DMS114 treated with DMSO at 0.1 percent for 48 hours (cell line): ENCODE results near the gene NAA15.
"Not testable (repeated sequence)": the region's sequence is repeated elsewhere in the genome, so short reads cannot be mapped to it uniquely, and the experiment has no call there.

ENCODE experiments used
- DNase-seq: peaks from one replicate; lab custom pipeline; 2025; ENCODE audit not compliant: unreplicated experiment; lab: John Stamatoyannopoulos, UW

The NAA15 gene

GRCh38 chr4:139337612-139338011, 36.3 kb downstream of the NAA15 start:
- no peak for DNase-seq

DNA sequence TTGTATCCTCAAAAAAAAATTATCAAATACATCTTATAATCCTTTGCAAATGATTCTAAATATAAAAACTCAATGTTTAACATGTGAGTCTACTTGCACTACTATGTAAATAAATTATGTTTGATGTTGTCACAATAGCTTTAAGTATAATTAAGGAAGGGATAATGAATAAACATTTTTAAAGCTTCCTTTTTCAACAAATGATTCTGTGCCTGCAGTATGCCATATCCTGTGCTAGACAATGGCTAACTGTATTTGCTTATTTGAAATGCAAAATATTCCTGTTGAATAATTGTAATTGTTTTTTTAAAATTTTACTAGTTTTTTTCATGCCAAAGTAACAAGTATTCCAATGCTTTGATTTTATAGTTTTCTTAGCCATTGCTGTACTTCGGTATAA, 60.0 kb downstream of the NAA15 start:
- no peak for DNase-seq

GRCh38 chr4:139367421-139368090, 66.3 kb downstream of the NAA15 start:
- no peak for DNase-seq

DNA sequence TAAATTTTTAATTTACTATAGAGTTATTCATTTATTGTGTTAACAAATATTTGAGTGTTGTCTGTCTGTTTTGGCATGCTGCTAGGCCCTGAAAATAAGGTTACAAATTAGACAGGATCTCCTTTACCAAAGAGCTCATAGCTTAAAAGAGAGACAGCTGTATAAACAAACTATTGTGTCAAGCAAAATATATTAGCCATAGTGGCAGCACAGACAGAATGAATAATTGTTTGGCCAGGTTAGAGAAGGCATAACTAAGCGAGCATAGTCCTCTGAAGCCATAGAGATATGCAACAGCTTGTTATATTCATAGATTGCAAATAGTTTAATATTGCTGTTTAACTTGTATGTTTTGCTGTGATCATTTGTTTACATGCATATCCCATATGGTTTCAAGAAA, 67.7 kb downstream of the NAA15 start:
- DNase-seq, result no peak

- DNase-seq, result no peak
These were observed 72.9 kb downstream of the NAA15 start for GRCh38 chr4:139374251-139374650.

DNA sequence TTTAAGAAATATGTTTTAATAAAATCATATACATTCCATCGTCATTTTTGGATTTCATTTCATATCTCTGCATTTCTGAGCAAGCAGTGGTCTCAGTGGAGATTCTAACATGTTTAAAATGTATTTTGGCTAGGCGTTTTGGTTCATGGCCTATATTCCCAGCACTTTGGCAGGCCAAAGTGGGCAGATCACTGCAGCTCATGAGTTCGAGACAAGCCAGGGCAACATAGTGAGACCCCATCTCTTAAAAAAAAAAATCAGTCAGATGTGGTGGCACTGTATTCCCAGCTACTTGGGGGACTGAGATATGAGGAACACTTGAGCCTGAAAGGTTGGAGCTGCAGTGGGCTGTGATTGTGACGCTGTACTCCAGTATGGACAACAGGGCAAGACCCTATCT, 85.1 kb downstream of the NAA15 start:
- no peak for DNase-seq

DNA sequence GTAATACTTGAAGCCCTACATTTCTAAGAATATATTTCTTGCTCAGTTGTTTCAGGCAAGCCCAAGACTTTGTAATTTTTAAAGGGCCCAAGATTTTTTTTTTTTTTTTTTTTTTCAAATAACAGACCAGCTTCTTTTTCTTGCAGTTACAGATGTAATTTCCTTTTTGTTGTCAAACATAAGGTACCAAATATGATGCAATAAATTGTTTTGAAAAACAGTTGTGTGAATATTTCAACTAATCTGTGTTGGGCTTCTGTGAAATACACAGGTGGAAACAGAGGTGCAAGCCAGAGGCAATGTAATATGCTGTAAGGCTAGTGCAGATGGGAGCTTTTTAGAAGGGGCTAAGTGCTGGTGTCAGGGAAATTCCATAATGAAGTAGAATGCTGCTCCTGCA, 87.8 kb downstream of the NAA15 start:
- no peak for DNase-seq

GRCh38 chr4:139389991-139390390, 88.7 kb downstream of the NAA15 start:
- DNase-seq, result no peak

DNA sequence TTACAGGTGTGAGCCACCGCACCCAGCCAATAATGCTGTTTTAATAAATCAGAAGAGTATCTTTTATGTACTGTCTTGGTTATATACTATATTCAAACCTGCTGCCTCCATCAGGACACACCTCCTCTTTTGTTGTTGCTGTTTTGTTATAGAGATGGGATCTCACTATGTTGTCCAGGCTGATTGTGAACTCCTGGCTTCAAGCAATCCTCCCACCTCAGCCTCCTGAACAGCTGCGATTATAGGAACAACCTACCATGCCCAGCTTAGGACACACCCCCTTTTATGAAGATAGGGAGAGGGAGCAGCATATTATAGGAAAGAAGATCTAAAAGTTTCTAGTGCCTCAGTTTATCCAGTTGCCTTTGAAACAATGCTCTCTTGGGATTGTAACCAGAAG, 90.4 kb downstream of the NAA15 start:
- DNase-seq, result no peak

GRCh38 chr4:139392797-139393196, 91.5 kb downstream of the NAA15 start:
- DNase-seq, result no peak

DNA sequence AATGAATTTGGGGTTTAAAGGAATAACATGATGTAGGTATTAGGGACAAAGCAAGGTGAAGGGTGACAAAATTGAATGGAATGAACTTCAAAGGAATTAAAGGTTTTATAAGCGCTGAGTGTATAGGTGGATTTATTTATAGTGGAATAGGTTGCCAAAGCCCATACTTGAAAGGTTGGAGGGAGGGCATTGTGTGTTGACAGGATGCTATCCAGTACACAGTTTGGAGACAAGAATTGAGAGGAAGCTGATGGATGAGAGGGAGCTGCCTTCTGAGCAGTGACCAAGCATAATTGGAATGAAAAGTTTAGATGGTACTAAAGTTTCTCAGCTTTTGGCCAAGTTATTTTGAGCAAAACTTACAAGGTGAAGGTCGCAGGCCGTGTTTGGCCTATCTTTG, 100.1 kb downstream of the NAA15 start:
- no peak for DNase-seq

DNA sequence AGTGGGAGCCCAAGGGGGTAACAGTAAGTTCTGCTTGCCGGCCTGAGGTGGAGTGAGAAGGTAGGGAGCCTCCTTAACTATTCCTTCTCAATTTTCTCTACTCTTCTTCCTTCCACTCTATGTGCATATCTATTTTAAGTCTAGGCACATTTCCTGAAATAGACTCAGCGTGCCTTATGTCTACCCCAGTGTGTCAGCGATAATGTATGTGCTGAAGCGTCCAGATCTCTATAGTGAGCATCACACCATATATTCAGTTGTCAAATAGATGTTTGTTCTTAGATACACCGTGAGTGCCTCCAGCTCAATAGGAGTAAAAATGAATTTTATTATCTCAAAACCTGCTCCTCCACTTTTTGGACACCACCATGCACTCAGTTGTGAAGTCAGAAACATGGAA, 101.1 kb downstream of the NAA15 start:
- DNase-seq, result no peak

GRCh38 chr4:139403462-139403861, 102.2 kb downstream of the NAA15 start:
- peak; percentile 5 for DNase-seq

DNA sequence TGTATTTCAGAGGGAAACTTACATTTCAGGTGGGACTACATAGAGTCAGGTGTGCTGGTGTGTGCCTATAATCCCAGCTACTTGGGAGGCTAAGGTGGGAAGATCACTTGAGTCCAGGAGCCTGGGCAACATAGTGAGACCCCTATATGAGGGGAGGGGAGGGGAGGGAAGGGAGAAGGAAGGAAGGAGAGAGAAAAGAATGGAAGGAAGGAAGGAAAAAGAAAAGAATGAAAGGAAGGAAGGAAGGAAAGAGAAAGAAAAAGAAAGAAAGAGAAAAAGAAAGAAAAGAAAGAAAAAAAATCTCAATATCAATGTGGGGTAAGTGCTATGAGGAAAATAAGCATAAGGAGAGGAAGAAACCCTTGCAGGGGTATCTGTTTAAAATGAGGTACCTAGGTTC, 109.0 kb downstream of the NAA15 start:
- no peak for DNase-seq

DNA sequence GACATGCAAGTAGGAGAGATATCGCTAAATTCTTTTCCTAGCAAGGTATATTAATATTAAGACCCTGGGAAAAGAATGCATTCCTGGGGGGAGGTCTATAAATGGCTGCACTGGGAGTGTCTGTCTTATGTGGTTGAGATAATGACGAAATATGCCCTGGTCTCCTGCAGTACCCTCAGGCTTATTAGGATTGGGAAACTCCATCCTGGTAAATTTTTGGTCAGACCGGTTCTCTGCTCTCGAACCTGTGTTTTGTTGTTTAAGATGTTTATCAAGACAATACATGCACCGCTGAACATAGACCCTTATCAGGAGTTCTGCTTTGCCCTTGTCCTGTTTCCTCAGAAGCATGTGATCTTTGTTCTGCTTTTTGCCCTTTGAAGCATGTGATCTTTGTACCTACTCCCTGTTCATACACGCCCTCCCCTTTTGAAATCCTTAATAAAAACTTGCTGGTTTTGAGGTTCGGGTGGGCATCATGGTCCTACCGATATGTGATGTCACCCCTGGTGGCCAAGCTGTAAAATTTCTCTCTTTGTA, 113.4 kb downstream of the NAA15 start:
- not testable (repeated sequence) for DNase-seq

GRCh38 chr4:139416073-139416673, 114.9 kb downstream of the NAA15 start:
- DNase-seq, result peak; percentile 20

DNA sequence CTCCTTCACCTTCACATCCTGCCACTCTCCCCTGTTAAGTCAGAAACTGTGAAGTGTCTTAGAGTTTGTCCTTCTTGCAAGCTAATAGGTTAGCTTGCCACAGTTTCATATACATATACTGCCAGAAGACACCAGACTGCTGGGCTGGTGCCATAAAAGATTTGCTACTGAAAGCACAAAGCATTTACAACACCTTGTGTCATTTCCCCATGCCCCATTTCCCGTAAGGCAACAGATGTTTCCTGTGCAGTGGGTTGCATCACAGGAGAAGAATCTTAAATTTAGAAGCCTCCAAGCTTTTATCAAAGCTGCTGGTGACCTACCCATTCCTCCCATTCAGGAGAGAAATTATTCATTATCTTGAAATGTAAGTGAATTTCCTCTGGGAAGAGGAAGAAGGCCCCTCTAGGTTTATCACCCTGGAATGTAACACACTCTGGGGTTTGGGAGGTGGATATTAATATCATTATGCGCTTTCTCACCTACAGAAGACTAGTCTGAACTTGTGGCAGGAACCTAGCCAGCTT, 118.1 kb downstream of the NAA15 start:
- DNase-seq, result no peak

- DNase-seq, result no peak
These were observed 119.3 kb downstream of the NAA15 start for GRCh38 chr4:139420652-139421051.

- DNase-seq, result no peak
These were observed 134.8 kb downstream of the NAA15 start for GRCh38 chr4:139436122-139436521.

DNA sequence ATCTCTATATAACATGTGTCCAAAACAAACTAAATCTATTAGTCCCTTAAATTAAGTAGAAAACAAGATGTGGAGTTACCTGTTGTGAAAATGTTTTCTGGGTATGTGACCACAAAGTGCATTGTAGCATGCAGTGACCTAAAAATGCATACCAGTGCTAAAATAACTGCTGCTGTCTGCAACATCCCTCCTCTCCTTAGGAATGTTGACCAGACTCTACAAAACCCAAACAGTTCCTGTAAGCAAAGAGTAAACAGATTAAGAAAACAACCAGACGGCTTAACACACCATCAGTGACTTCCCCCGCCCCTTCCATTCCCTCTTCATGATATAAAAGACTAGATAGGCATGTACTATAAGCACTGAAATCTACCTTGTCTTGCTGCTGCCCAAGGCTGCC, 136.8 kb downstream of the NAA15 start:
- no peak for DNase-seq

- DNase-seq, result no peak
These were observed 139.7 kb downstream of the NAA15 start for GRCh38 chr4:139441029-139441428.

DNA sequence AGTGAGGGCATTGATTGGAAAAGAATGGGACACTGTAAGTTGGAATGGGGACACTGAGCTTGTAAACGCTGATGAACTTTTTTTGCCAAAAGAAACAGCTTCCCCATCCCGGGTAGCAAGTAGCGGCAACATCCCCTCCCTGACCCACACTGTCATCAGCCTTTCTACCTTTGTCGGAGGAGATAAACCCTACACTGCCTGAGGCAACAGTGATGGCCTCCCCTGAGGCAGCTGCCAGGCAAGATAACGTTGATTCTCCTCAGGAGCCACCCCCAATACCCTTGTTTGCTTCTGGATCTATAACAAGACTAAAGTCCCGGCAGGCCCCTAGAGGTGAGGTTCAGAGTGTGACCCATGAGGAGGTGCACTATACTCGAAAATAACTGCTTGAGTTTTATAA, 142.4 kb downstream of the NAA15 start:
- DNase-seq, result no peak

DNA sequence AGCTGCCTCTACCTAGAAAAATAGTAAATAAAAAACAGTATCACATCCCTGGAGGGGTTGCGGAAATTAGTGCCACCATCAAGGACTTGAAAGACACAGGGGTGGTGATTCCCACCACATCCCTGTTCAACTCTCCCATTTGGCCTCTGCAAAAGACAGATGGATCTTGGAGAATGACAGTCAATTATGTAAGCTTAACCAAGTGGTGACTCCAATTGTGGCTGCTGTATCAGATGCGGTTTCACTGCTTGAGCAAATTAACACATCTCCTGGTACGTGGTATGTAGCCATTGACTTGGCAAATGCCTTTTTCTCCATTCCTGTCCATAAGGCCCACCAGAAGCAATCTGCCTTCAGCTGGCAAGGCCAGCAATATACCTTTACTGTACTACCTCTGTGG, 143.6 kb downstream of the NAA15 start:
- not testable (repeated sequence) for DNase-seq
